GM12874 (cell line): ENCODE results near the gene ARX.

Source experiments
- TF ChIP-seq, protein P1 (sequence below): IDR thresholded peaks from 2 replicates; pipeline ENCODE4 v1.5.1; 2011; ENCODE audit warnings: low read depth, mild to moderate bottlenecking, control low read depth, low read length, moderate library complexity; ENCODE audit not compliant: insufficient read depth

ARX gene

DNA sequence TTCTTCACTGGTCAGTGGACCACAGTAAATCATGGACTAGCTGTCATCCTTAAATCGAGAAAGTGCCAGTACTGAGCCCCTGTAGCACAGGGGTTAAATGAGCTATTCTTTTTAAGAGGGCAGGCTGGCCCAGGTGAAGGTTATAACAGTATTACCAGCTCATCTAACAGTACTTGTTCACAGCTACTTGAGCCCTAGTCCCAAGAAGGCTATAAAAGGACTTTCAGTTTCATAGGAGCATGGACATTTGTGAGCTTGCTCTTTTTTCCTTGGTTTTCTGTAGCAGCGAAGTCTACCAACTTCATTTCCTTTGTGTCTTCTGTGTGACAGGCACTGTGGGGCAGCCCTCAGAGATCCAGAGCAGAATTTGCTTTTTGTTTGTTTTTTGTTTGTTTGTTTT lies 61.0 kb downstream of the ARX start:
- TF ChIP-seq, protein P1, sequence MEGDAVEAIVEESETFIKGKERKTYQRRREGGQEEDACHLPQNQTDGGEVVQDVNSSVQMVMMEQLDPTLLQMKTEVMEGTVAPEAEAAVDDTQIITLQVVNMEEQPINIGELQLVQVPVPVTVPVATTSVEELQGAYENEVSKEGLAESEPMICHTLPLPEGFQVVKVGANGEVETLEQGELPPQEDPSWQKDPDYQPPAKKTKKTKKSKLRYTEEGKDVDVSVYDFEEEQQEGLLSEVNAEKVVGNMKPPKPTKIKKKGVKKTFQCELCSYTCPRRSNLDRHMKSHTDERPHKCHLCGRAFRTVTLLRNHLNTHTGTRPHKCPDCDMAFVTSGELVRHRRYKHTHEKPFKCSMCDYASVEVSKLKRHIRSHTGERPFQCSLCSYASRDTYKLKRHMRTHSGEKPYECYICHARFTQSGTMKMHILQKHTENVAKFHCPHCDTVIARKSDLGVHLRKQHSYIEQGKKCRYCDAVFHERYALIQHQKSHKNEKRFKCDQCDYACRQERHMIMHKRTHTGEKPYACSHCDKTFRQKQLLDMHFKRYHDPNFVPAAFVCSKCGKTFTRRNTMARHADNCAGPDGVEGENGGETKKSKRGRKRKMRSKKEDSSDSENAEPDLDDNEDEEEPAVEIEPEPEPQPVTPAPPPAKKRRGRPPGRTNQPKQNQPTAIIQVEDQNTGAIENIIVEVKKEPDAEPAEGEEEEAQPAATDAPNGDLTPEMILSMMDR: no peak
